ENCODE data around the gene PSMD1.

Gene PSMD1

DNA sequence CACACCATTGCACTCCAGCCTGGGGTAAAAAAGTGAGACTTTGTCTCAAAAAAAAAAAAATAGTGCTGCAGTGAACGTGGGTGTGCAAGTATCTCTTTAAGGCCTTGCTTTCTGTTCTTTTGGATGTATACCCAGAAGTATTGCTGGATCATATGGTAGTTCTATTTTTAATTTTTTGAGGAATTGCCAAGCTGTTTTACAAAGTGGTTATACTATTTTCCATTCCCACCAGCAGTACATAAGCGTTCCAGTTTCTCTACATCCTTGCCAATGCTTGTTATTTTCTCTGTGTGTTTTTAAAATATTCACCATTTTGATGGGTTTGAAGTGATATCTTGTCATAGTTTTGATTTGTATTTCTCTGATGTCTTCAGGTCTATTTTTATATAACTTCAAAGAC lies 154.8 kb downstream of the PSMD1 start:
- no peak for DNase-seq (ENCODE audit: low read depth)

- no peak for DNase-seq (ENCODE audit: low read depth)
Measured at GRCh38 chr2:231212329-231212845, 155.7 kb downstream of the PSMD1 start.

- no peak for DNase-seq (ENCODE audit: low read depth)
Measured at GRCh38 chr2:231213931-231214642, 157.4 kb downstream of the PSMD1 start.

GRCh38 chr2:231218366-231218765 lies 161.7 kb downstream of the PSMD1 start:
- no peak for DNase-seq (ENCODE audit: low read depth)

DNA sequence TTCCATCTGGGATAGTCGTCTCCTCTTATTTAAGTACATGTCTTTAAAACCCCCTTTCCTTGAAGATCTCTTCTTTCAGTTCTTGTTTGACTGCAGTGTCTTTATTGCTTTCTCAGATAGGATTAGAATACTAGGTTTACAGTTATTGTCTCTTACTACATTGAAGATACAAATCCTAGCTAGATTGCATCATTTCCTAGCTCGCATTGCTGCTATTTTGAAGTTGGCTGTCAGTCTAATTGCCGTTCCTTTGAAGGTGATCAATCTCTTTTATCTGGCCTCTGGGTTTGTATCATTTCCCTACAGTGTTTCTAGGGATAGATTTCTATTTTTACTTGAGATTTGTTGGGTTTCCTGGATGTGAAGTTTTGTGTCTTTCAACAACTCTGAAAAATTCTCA lies 162.6 kb downstream of the PSMD1 start:
- DNase-seq (ENCODE audit: low read depth) = no peak

DNA sequence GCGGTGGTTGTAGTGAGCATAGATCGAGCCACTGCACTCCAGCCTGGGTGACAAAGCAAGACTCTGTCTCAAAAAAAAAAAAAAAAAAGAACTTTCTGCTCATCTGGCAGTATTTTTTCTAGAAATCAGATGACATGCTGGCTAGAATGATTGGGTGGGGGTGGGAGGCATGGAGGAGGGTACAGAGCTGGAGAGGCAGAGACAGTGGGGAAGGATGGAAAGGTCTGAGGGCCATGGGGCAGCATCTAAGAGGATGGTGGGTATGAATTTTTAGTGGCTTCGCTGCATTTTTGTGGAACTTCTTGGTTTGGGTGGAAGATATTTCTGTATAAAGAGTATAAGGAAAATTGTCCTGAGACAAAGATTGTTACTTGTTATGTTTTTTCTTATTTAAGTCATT lies 165.1 kb downstream of the PSMD1 start:
- no peak for DNase-seq (ENCODE audit: low read depth)
